HEK293 (cell line): ENCODE measurements around the gene CBX2.

Experiments used
- GFI1B ChIP-seq: fragments of 450-650 bp; formaldehyde crosslinking; IDR thresholded peaks from 2 replicates; pipeline ENCODE4 v1.5.1; 2016; ENCODE audit warnings: missing biosample characterization, missing genetic modification characterization
- KLF17 ChIP-seq: fragments of 450-650 bp; formaldehyde crosslinking; IDR thresholded peaks from 2 replicates; pipeline ENCODE4 v1.5.1; 2016; ENCODE audit warnings: missing biosample characterization, missing genetic modification characterization
- PRDM2 ChIP-seq: fragments of 450-650 bp; formaldehyde crosslinking; IDR thresholded peaks from 2 replicates; pipeline ENCODE4 v1.5.1; 2016; ENCODE audit warnings: missing biosample characterization, missing genetic modification characterization, borderline replicate concordance
- PRDM6 ChIP-seq: fragments of 450-650 bp; formaldehyde crosslinking; IDR thresholded peaks from 2 replicates; pipeline ENCODE4 v1.5.1; 2017; ENCODE audit warnings: missing biosample characterization, missing genetic modification characterization
- REST ChIP-seq: fragments of 450-650 bp; formaldehyde crosslinking; IDR thresholded peaks from 2 replicates; pipeline ENCODE4 v1.5.1; 2016; ENCODE audit warnings: missing biosample characterization, missing genetic modification characterization
- ZNF10 ChIP-seq: fragments of 450-650 bp; formaldehyde crosslinking; IDR thresholded peaks from 2 replicates; pipeline ENCODE4 v1.5.1; 2017; ENCODE audit warnings: missing biosample characterization, missing genetic modification characterization
- ZNF18 ChIP-seq: fragments of 450-650 bp; formaldehyde crosslinking; IDR thresholded peaks from 2 replicates; pipeline ENCODE4 v1.5.1; 2016; ENCODE audit warnings: missing biosample characterization, missing genetic modification characterization
- ZNF202 ChIP-seq: fragments of 450-650 bp; formaldehyde crosslinking; IDR thresholded peaks from 2 replicates; pipeline ENCODE4 v1.5.1; 2016; ENCODE audit warnings: missing biosample characterization, missing genetic modification characterization, borderline replicate concordance
- ZNF221 ChIP-seq: fragments of 450-650 bp; formaldehyde crosslinking; IDR thresholded peaks from 2 replicates; pipeline ENCODE4 v1.5.1; 2017; ENCODE audit warnings: missing biosample characterization, missing genetic modification characterization, borderline replicate concordance
- ZNF391 ChIP-seq: fragments of 450-650 bp; formaldehyde crosslinking; IDR thresholded peaks from 2 replicates; pipeline ENCODE4 v1.5.1; 2016; ENCODE audit warnings: low read depth, missing biosample characterization, missing genetic modification characterization, borderline replicate concordance
- ZNF514 ChIP-seq: fragments of 450-650 bp; formaldehyde crosslinking; IDR thresholded peaks from 2 replicates; pipeline ENCODE4 v1.5.1; 2016; ENCODE audit warnings: missing biosample characterization, missing genetic modification characterization
- ZNF561 ChIP-seq: fragments of 450-650 bp; IDR thresholded peaks from 2 replicates; pipeline ENCODE4 v1.5.1; 2018; ENCODE audit warnings: missing biosample characterization, missing genetic modification characterization, borderline replicate concordance
- ZNF600 ChIP-seq: fragments of 450-650 bp; formaldehyde crosslinking; IDR thresholded peaks from 2 replicates; pipeline ENCODE4 v1.5.1; 2016; ENCODE audit warnings: missing biosample characterization, missing genetic modification characterization
- ZNF645 ChIP-seq: fragments of 450-650 bp; formaldehyde crosslinking; IDR thresholded peaks from 2 replicates; pipeline ENCODE4; 2016; ENCODE audit warnings: missing biosample characterization, missing genetic modification characterization
- ZNF785 ChIP-seq: fragments of 450-650 bp; formaldehyde crosslinking; IDR thresholded peaks from 2 replicates; pipeline ENCODE4 v1.5.1; 2016; ENCODE audit warnings: missing biosample characterization, missing genetic modification characterization
- ZNF843 ChIP-seq: fragments of 450-650 bp; formaldehyde crosslinking; IDR thresholded peaks from 2 replicates; pipeline ENCODE4 v1.5.1; 2016; ENCODE audit warnings: missing biosample characterization, missing genetic modification characterization

CBX2 gene

GRCh38 chr17:79797492-79798298, 19.7 kb downstream of the CBX2 start (continued):
- TF ChIP-seq REST (tag by site-specific recombination) (no peak), ZNF391 (tag by site-specific recombination) (no peak), ZNF202 (tag by site-specific recombination) (no peak), ZNF843 (no peak), ZNF10 (tag by site-specific recombination) (0 out of 2 replicates have a peak, but pooled peaks have one; percentile 21), PRDM2 (tag by site-specific recombination) (no peak), ZNF18 (no peak), GFI1B (tag by site-specific recombination) (no peak), KLF17 (no peak), ZNF600 (tag by site-specific recombination) (no peak), ZNF561 (tag by site-specific recombination) (no peak), ZNF645 (tag by site-specific recombination) (no peak), ZNF514 (tag by site-specific recombination) (no peak), PRDM6 (tag by site-specific recombination) (no peak), ZNF785 (no peak), ZNF221 (tag by site-specific recombination) (no peak)
